ENCODE data around the gene CADM1. TPM values are rescaled to one million over a fixed set of nuclear protein-coding genes. Genes with fewer than 3 reads are reported as not detected.

The CADM1 gene
- total and polyA plus RNA-seq, 2 donors (not counting 3 experiments of a cell fraction or from before 2014, with no cell fraction given) = 0.52 to 2.6 TPM

GRCh38 chr11:115185507-115185906, 318.7 kb downstream of the CADM1 start:
- Histone ChIP-seq H3K79me2 (ENCODE audit: control insufficient read depth, insufficient read depth, low read length) (no peaks in the 10 kb centered on the region), H3K4me2 (ENCODE audit: insufficient read depth, low read length) (no peak overlapping the region), H3K4me1 (ENCODE audit: control insufficient read depth, extremely low read depth, insufficient read depth, low read length) (no peaks in the 10 kb centered on the region), H3K27ac (ENCODE audit: insufficient read depth, low read depth, low read length) (no peak overlapping the region), H3K9me1 (replicated peaks; ENCODE audit: control insufficient read depth, extremely low read depth, insufficient read depth, low read length) (no peaks in the 10 kb centered on the region), H3K4me3 (replicated peaks in 1 of 3; ENCODE audit: insufficient read depth in 1 of 3, low read depth in 1 of 3, low read length in 3 of 3) (no peak overlapping the region), H3K9ac (replicated peaks; ENCODE audit: extremely low read depth, insufficient read depth, low read length) (no peak overlapping the region), H3K27me3 (ENCODE audit: control insufficient read depth in 2 of 2, insufficient read depth in 2 of 2, low read length in 2 of 2) (no peaks in the 10 kb centered on the region), H2AFZ (ENCODE audit: low read depth, low read length) (no peak overlapping the region), H4K20me1 (replicated peaks; ENCODE audit: control insufficient read depth, extremely low read depth, insufficient read depth, low read length) (no peaks in the 10 kb centered on the region), H3K9me3 (replicated peaks; ENCODE audit: control insufficient read depth, insufficient read depth, low read length) (no peaks in the 10 kb centered on the region), H3K36me3 (ENCODE audit: control insufficient read depth in 2 of 2, extremely low read depth in 1 of 2, insufficient read depth in 2 of 2, low read length in 2 of 2) (no peaks in the 10 kb centered on the region)
- ChIA-PET CTCF (no interaction called here), POLR2A (no interaction called here)
- DNase-seq (ENCODE audit: low read depth, low spot score) (no peak), FAIRE-seq (no peak)
- intact Hi-C loops (cut with micrococcal nuclease) (no loop called here), dilution Hi-C loops (cut with MboI; ENCODE audit: extremely low pct_ligation_motif_present, low sequenced_read_pairs) (no loop called here)
- TF ChIP-seq POLR2AphosphoS5 (IDR thresholded peaks at IDR 0.05; ENCODE audit: insufficient read depth, low read depth, low read length) (no peak), POLR2A (IDR thresholded peaks at IDR 0.05; ENCODE audit: low read depth, low read length) (no peak), JUN (IDR thresholded peaks at IDR 0.05; ENCODE audit: borderline replicate concordance, insufficient read depth, insufficient read length, low read depth) (no peak), MAX (IDR thresholded peaks at IDR 0.05; ENCODE audit: insufficient read depth, insufficient read length) (no peak), FOS (IDR thresholded peaks at IDR 0.05; ENCODE audit: borderline replicate concordance, insufficient read depth, low read length) (no peak), MYC (IDR thresholded peaks at IDR 0.05; ENCODE audit: low read depth, low read length) (no peak), GATA2 (IDR thresholded peaks at IDR 0.05; ENCODE audit: insufficient read depth, insufficient read length, low read depth, low read length) (no peak), EZH2 (IDR thresholded peaks at IDR 0.05; ENCODE audit: borderline replicate concordance, low read depth, low read length, severe bottlenecking) (no peak)
- TF ChIP-seq, protein P1, sequence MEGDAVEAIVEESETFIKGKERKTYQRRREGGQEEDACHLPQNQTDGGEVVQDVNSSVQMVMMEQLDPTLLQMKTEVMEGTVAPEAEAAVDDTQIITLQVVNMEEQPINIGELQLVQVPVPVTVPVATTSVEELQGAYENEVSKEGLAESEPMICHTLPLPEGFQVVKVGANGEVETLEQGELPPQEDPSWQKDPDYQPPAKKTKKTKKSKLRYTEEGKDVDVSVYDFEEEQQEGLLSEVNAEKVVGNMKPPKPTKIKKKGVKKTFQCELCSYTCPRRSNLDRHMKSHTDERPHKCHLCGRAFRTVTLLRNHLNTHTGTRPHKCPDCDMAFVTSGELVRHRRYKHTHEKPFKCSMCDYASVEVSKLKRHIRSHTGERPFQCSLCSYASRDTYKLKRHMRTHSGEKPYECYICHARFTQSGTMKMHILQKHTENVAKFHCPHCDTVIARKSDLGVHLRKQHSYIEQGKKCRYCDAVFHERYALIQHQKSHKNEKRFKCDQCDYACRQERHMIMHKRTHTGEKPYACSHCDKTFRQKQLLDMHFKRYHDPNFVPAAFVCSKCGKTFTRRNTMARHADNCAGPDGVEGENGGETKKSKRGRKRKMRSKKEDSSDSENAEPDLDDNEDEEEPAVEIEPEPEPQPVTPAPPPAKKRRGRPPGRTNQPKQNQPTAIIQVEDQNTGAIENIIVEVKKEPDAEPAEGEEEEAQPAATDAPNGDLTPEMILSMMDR (IDR thresholded peaks at IDR 0.05; ENCODE audit: extremely low read depth in 1 of 2, insufficient read depth in 1 of 2, low read depth in 1 of 2, low read length in 2 of 2) = no peak
- no TSS peak for BruUV-seq (replicated peaks)
